NT2/D1 (cell line): ENCODE measurements around the gene EPB41L2.

Source experiments
- YY1 ChIP-seq: IDR thresholded peaks from 2 replicates; pipeline ENCODE4 v1.6.1; 2011; ENCODE audit not compliant: insufficient read length, insufficient read depth
- ZNF274 ChIP-seq: IDR thresholded peaks from 2 replicates; pipeline ENCODE4 v1.6.1; 2011; ENCODE audit warnings: mild to moderate bottlenecking, low read depth, low read length

GRCh38 chr6:131063028-131063763 lies at the start of gene EPB41L2:
- TF ChIP-seq ZNF274 (no peak), YY1 (no peak)
